ENCODE data around the gene RUBCN.
A peak's percentile ranks its signal among the peaks of the same experiment; 100 is the strongest.
"Not testable (repeated sequence)": the region's sequence is repeated elsewhere in the genome, so short reads cannot be mapped to it uniquely, and the experiment has no call there.

RUBCN gene

DNA sequence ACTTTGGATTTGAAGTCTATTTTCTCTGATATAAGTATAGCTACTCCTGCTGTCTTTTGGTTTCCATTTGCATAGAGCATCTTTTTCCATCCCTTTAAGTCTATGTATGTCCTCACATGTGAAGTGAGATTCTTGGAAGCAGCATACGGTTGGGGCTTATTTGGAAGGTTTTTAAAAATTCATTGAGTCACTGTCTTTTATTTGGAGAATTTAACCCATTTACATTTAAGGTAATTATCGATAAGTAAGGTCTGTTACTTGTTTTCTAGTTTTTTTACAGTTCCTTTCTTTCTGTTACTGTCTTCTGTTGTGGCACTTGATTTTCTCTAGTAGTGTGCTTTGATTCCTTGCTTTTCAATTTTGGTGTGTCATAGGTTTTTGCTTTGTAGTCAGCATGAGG lies 14.0 kb downstream of the RUBCN start:
- TF ChIP-seq, protein P1, sequence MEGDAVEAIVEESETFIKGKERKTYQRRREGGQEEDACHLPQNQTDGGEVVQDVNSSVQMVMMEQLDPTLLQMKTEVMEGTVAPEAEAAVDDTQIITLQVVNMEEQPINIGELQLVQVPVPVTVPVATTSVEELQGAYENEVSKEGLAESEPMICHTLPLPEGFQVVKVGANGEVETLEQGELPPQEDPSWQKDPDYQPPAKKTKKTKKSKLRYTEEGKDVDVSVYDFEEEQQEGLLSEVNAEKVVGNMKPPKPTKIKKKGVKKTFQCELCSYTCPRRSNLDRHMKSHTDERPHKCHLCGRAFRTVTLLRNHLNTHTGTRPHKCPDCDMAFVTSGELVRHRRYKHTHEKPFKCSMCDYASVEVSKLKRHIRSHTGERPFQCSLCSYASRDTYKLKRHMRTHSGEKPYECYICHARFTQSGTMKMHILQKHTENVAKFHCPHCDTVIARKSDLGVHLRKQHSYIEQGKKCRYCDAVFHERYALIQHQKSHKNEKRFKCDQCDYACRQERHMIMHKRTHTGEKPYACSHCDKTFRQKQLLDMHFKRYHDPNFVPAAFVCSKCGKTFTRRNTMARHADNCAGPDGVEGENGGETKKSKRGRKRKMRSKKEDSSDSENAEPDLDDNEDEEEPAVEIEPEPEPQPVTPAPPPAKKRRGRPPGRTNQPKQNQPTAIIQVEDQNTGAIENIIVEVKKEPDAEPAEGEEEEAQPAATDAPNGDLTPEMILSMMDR (IDR thresholded peaks at IDR 0.05; ENCODE audit: insufficient read depth, low read depth, low read length, missing control alignments) = no peak
- no peak overlapping the region for H3K4me3 ChIP-seq (ENCODE audit: low read length)
- DNase-seq (ENCODE audit: low read depth) = no peak

DNA sequence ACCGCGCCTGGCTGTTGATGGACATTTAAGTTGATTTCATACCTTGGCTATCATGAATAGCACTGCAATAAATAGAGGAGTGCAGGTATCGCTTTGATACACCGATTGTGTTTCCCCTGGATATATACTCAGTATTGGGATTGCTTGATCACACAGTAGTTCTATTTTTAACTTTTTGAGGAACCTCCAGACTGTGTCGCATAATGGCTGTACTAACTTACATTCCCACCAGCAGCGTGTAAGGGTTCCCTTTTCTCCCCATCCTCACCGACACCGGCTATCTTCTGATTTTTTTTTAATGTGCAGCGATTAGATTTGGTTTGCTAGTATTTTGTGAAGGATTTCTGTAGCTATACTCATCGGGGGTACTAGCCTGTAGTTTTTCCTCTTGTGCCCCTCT lies 16.0 kb downstream of the RUBCN start:
- H3K4me3 ChIP-seq (ENCODE audit: low read length) = no peak overlapping the region
- TF ChIP-seq, protein P1 (IDR thresholded peaks at IDR 0.05; ENCODE audit: insufficient read depth, low read depth, low read length, missing control alignments) = no peak
- no peak for DNase-seq (ENCODE audit: low read depth)

DNA sequence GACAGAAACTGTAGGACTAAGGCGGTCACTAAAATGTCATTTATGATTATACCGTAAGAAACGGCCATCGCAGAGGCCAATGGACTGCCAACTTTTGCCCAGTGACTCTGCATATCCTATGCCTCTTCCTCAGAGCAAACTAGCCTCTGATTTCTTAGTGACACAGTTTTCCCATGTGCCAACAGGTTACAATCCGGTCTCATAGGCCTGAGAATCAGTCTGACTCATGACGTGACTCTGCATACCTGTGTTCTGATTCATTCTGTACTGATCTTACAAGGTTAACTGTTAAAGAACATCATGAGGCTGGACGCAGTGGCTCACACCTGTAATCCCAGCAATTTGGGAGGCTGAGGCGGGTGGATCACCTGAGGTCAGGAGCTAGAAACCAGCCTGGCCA lies 17.8 kb downstream of the RUBCN start:
- TF ChIP-seq, protein P1 (IDR thresholded peaks at IDR 0.05; ENCODE audit: insufficient read depth, low read depth, low read length, missing control alignments) = no peak
- no peak overlapping the region for H3K4me3 ChIP-seq (ENCODE audit: low read length)
- DNase-seq (ENCODE audit: low read depth) = peak; percentile 99

DNA sequence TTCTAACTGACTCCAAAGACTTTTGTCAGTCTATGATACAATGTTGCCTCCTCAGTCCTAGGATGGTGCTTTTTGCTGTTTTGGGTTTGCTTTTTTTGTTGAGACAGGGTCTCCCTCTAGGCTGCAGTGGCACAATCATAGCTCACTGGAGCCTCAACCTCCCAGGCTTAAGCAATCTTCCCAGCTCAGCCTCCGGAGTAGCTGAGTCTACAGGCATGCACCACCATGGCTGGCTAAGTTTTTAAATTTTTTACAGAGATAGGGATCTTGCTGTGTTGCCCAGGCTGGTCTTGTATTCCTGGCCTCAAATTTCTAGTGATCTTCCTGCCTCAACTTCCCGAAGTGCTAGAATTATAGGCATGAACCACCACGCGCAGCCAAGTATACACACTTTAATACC lies 22.5 kb downstream of the RUBCN start:
- DNase-seq (ENCODE audit: low read depth) = no peak
- no peak overlapping the region for H3K4me3 ChIP-seq (ENCODE audit: low read length)
- TF ChIP-seq, protein P1 (IDR thresholded peaks at IDR 0.05; ENCODE audit: insufficient read depth, low read depth, low read length, missing control alignments) = no peak

DNA sequence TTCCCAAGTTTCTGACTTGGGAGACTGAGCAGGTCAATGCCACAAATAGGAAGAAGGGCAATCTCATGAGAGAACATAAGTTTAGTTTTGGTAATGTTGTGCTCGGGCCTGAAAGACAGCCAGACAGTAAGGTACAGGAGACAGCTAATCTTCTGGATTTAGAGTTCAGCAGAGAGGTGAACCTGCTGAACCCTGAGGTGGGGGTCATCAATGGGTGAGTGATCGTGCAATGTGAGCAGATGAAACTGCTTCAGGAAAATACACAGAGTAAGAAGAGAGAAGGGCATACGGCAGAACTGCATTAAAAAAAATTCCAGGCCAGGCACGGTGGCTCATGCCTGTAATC lies 23.3 kb downstream of the RUBCN start:
- H3K4me3 ChIP-seq (ENCODE audit: low read length) = no peak overlapping the region
- TF ChIP-seq, protein P1 (IDR thresholded peaks at IDR 0.05; ENCODE audit: insufficient read depth, low read depth, low read length, missing control alignments) = no peak
- DNase-seq (ENCODE audit: low read depth) = no peak

DNA sequence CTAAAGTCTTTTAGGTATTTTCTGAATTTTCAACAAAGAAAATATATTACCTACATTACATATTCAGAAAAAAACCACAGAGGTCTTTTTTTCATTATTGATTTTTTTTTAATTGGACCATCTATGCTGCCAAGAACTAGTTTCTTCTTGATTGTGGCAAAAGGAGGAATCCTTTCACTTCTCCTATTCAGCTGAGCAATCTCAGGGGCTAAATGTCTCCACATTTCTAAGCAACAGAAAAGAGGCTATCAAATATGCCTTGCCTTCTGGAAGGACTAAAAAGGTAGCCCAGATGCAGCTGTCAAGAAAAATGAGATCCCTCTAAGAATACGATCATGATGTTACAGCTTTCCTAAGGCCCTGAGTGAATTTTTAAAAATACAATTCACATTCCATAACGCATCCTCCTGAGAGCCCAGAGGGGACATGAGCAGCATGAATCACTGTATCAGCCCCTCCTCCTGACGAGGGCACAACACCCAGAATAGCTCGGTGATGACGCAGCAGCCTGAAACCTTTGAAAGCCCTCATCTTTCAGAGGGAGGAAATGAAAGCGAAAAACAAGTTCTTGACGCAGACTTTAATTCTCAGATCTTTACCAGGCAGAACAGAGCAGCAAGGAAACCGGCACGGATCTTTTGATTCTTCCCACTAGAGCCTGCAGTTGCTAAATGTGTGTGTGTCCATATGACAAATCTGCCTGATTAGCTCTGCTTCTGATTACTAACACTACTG lies 24.6 kb downstream of the RUBCN start:
- peak overlapping the region; percentile 27 for H3K4me3 ChIP-seq (ENCODE audit: low read length)
- TF ChIP-seq, protein P1 (IDR thresholded peaks at IDR 0.05; ENCODE audit: insufficient read depth, low read depth, low read length, missing control alignments) = no peak
- DNase-seq (ENCODE audit: low read depth) = peak; percentile 99

DNA sequence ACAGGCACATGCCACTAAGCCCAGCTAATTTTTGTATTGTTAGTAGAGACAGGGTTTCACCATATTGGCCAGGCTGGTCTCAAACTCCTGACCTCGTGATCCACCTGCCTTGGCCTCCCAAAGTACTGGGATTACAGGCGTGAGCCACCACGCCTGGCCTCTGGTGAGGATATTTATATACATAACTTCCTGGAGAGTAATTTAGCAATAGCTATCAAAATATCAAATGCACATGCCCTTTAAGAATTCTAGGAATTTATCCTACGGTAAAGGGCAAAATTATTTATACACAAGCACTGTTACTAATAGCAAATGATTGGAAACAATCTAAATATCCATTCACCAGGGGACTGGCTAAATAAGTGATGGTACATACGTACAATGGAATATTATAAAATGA lies 25.7 kb downstream of the RUBCN start:
- not testable (repeated sequence) for DNase-seq (ENCODE audit: low read depth); H3K4me3 ChIP-seq (ENCODE audit: low read length)
